SK-N-MC (cell line): ENCODE data around the gene CD300LG.

Source experiments
- EZH2 ChIP-seq: fragments of 200-600 bp; sonication (generic); IDR thresholded peaks from one replicate; pipeline ENCODE4 v1.6.1; 2017; ENCODE audit warnings: antibody characterized with exemption
- FOXP2 ChIP-seq: optimal IDR thresholded peaks from 2 replicates; pipeline ENCODE3; 2011; ENCODE audit warnings: mild to moderate bottlenecking, moderate library complexity; ENCODE audit not compliant: insufficient read depth; ENCODE audit errors: extremely low read length, control extremely low read depth
- POLR2AphosphoS5 ChIP-seq: IDR thresholded peaks from 2 replicates; pipeline ENCODE4 v1.6.1; 2012; ENCODE audit warnings: mild to moderate bottlenecking, low read depth, low read length, borderline replicate concordance

DNA sequence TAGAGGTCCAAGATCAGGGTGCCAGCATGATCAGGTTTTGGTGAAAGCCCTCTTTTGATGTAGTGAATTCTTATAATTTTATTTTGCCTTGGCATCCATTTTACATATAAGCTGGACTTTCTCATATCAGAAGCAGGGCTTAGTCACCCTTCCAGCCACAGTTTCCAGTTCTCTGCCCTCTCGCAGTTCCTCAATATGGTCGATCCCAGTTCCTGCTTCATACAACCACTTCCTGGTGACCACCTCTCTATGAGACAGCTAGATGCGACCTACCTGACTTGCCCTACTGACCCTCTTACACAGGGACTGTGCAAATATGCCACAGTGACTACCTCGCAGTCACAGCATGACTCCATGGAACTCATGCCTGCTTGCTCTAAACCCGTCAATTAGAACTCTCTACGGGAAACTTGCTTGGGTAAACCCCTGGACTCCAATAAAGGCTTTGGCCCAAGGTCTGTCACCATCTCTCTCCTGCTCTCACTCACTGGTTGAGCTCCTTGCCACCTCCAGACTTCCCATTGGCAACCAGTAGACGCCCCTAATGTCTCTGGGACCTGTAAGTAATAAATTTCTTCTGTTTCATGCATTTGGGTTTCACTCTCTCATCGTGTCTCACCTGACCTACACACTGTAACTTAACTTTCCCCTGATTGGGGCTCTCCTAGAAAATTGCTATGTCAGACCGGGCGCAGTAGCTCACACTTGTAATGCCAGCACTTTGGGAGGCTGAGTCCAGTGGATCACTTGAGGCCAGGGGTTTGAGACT is 21.4 kb downstream of the CD300LG start:
- TF ChIP-seq POLR2AphosphoS5 (no peak), EZH2 (no peak), FOXP2 (no peak)
